Measurements from ENCODE around the gene TRIM27.

GRCh38 chr6:28886079-28886439, 37.7 kb downstream of the TRIM27 start:
- TF ChIP-seq POLR2AphosphoS5 (IDR thresholded peaks at IDR 0.05; ENCODE audit: insufficient read depth in 1 of 2, low read depth in 1 of 2) (no peak), CTCF (IDR thresholded peaks at IDR 0.05) (no peak)
